Prostate gland (tissue), 2 donors: ENCODE measurements around the gene PSMA4. TPM values are rescaled to one million over a fixed set of nuclear protein-coding genes. Genes with fewer than 3 reads are reported as not detected.

Experiments
- DNase-seq: peaks from one replicate; pipeline ENCODE4 v3.0.0-alpha.2; 2019; ENCODE audit warnings: low spot score
- H3K27ac ChIP-seq, 2 donors: fragments of 200-600 bp; sonication (generic); 2 replicates each; pipeline ENCODE4 v1.5.1; 2017 to 2019
- H3K27me3 ChIP-seq: fragments of 200-600 bp; sonication (generic); replicated peaks from 2 replicates; pipeline ENCODE4 v1.5.1; 2019; ENCODE audit not compliant: insufficient read depth
- H3K36me3 ChIP-seq, 2 donors: fragments of 200-600 bp; sonication (generic); 1 replicate in 1 of 2; 2 replicates in 1 of 2; pipeline versions ENCODE4 v1.5.1 to v1.8.1; 2017 to 2019
- H3K4me1 ChIP-seq: fragments of 200-600 bp; sonication (generic); replicated peaks from 2 replicates; pipeline ENCODE4 v1.5.1; 2019
- H3K4me3 ChIP-seq, 2 donors: fragments of 200-600 bp; sonication (generic); 2 replicates each; pipeline ENCODE4 v1.5.1; 2017 to 2019
- H3K9me3 ChIP-seq: fragments of 200-600 bp; sonication (generic); 2 replicates; pipeline ENCODE4 v1.5.1; 2017
- POLR2A ChIP-seq: fragments of 450-650 bp; IDR thresholded peaks from one replicate; pipeline ENCODE4 v1.6.1; 2016; ENCODE audit warnings: antibody characterized with exemption, mild to moderate bottlenecking
- POLR2AphosphoS5 ChIP-seq: sonication (generic); formaldehyde crosslinking; IDR thresholded peaks from one replicate; pipeline ENCODE4 v1.6.1; 2017; ENCODE audit warnings: antibody characterized with exemption
- WGBS: methylation state at CpG from one replicate; pipeline ENCODE4 v1.1.5; 2018; 5-methylcytosine and 5-hydroxymethylcytosine counted together
- intact Hi-C: fragments of 100-400 bp; cut with DNase I; formaldehyde crosslinking; loops from one replicate; pipeline ENCODE4 v1.14.2; 2022
- total RNA-seq, 2 donors: library from RNA; depleted of rRNA; stranded (reverse); fragments of >200 nt; gene quantifications; one replicate each; pipeline ENCODE4 v1.1.0, GENCODE V29; 2016
- TF ChIP-seq, protein P1 (sequence below), 4 experiments: fragments of 200-600 bp in 2 of 4; fragments of 450-650 bp in 2 of 4; sonication (generic) in 2 of 4; IDR thresholded peaks; 1 replicate in 3 of 4; 2 replicates in 1 of 4; pipeline ENCODE4 v1.5.1; 2016 to 2019; ENCODE audit warnings: antibody characterized with exemption in 4 of 4, mild to moderate bottlenecking in 2 of 4, moderate library complexity in 2 of 4

PSMA4 gene
- total RNA-seq, 2 donors from 2014 or later: 62.8 to 174 TPM

- no peaks in the 10 kb centered on the region for H3K9me3 ChIP-seq
- H3K4me1 ChIP-seq: no peaks in the 10 kb centered on the region
- no peak for DNase-seq
- whole genome bisulfite sequencing: 89% methylated on average over 5 of the region's 5 CpGs
- no peak overlapping the region for H3K4me3 ChIP-seq
- TF ChIP-seq, protein P1, sequence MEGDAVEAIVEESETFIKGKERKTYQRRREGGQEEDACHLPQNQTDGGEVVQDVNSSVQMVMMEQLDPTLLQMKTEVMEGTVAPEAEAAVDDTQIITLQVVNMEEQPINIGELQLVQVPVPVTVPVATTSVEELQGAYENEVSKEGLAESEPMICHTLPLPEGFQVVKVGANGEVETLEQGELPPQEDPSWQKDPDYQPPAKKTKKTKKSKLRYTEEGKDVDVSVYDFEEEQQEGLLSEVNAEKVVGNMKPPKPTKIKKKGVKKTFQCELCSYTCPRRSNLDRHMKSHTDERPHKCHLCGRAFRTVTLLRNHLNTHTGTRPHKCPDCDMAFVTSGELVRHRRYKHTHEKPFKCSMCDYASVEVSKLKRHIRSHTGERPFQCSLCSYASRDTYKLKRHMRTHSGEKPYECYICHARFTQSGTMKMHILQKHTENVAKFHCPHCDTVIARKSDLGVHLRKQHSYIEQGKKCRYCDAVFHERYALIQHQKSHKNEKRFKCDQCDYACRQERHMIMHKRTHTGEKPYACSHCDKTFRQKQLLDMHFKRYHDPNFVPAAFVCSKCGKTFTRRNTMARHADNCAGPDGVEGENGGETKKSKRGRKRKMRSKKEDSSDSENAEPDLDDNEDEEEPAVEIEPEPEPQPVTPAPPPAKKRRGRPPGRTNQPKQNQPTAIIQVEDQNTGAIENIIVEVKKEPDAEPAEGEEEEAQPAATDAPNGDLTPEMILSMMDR (IDR thresholded peaks at IDR 0.05): no peak
- TF ChIP-seq POLR2AphosphoS5 (no peak), POLR2A (no peak)
- H3K27me3 ChIP-seq: no peaks in the 10 kb centered on the region
- no peak overlapping the region for H3K27ac ChIP-seq
- H3K36me3 ChIP-seq: no peaks in the 10 kb centered on the region
- intact Hi-C loops: no loop called here
These were observed 16.0 kb upstream of the PSMA4 start for GRCh38 chr15:78524230-78524629.

DNA sequence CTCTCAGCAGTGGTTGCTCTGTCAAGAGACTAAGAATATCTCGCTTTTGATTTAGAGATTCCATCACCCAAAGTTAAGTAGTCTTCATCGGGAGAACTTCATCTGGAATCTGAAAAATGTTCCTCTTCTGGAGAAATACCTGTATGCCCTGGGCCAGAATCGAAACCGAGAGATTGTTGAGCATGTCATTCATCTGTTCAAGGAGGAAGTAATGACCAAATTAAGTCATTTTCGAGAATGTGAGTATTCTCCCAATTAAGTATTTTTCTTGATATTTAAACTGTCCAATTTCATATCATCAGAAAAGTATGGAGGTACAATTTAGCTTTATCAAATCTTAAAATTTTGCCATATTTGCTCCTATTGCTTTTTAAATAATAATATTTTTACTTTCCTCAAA, 12.9 kb upstream of the PSMA4 start:
- no peak for DNase-seq
- H3K4me3 ChIP-seq: no peak overlapping the region
- H3K4me1 ChIP-seq: no peaks in the 10 kb centered on the region
- TF ChIP-seq POLR2AphosphoS5 (no peak), POLR2A (no peak)
- TF ChIP-seq, protein P1 (IDR thresholded peaks at IDR 0.05): no peak
- no peaks in the 10 kb centered on the region for H3K27me3 ChIP-seq
- H3K36me3 ChIP-seq: no peaks in the 10 kb centered on the region
- intact Hi-C loops: no loop called here
- WGBS: 88% methylated on average over 5 of the region's 5 CpGs
- H3K9me3 ChIP-seq: no peaks in the 10 kb centered on the region
- no peak overlapping the region for H3K27ac ChIP-seq

- no peaks in the 10 kb centered on the region for H3K9me3 ChIP-seq
- WGBS: 60% methylated on average over 2 of the region's 2 CpGs
- no peaks in the 10 kb centered on the region for H3K36me3 ChIP-seq
- DNase-seq: no peak
- TF ChIP-seq, protein P1 (IDR thresholded peaks at IDR 0.05): no peak
- no peak for TF ChIP-seq POLR2A
- TF ChIP-seq POLR2AphosphoS5: no peak
- no peak overlapping the region for H3K4me3 ChIP-seq
- H3K27me3 ChIP-seq: no peaks in the 10 kb centered on the region
- no peaks in the 10 kb centered on the region for H3K4me1 ChIP-seq
- H3K27ac ChIP-seq: no peak overlapping the region
- intact Hi-C loops: no loop called here
These were observed 6.9 kb upstream of the PSMA4 start for GRCh38 chr15:78533331-78533730.

GRCh38 chr15:78536134-78536533, 4.1 kb upstream of the PSMA4 start:
- Histone ChIP-seq H3K36me3 (no peaks in the 10 kb centered on the region), H3K27me3 (no peaks in the 10 kb centered on the region), H3K9me3 (no peaks in the 10 kb centered on the region), H3K27ac (no peak overlapping the region), H3K4me1 (no peaks in the 10 kb centered on the region), H3K4me3 (no peak overlapping the region)
- DNase-seq: no peak
- no peak for TF ChIP-seq POLR2AphosphoS5
- TF ChIP-seq, protein P1 (IDR thresholded peaks at IDR 0.05): no peak
- no peak for TF ChIP-seq POLR2A
- WGBS: 97% methylated on average over 1 of the region's 1 CpG
- intact Hi-C loops: no loop called here

- no peak for TF ChIP-seq POLR2AphosphoS5
- TF ChIP-seq, protein P1 (IDR thresholded peaks at IDR 0.05): no peak
- no peak for TF ChIP-seq POLR2A
- no peak overlapping the region for H3K27ac ChIP-seq
These were observed 2.9 kb upstream of the PSMA4 start for GRCh38 chr15:78537266-78537905.

More at GRCh38 chr15:78537266-78537905, 2.9 kb upstream of the PSMA4 start:
- 79% methylated on average over 5 of the region's 5 CpGs for WGBS
- no peak for DNase-seq
- intact Hi-C loops: no loop called here
- Histone ChIP-seq H3K27me3 (no peaks in the 10 kb centered on the region), H3K4me3 (no peak overlapping the region), H3K36me3 (no peaks in the 10 kb centered on the region), H3K4me1 (no peaks in the 10 kb centered on the region), H3K9me3 (no peaks in the 10 kb centered on the region)
